ENCODE measurements around the gene PWWP2A.

DNA sequence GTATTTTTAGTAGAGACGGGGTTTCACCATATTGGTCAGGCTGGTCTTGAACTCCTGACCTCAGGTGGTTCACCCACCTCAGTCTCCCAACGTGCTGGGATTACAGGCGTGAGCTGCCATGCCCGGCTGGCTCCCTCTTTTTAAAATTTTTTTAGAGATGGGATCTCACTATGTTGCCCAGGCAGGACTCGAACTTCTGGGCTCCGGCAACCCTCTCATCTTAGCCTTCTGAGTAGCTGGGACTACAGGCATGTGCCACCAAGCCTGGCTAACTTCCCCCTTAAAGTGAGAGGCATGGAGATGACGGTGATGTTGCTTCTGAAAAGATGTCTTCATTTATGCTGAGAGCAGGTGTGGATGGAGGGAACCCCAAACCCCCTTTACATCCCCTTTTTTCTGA, 43.7 kb upstream of the PWWP2A start:
- TF ChIP-seq, protein P1, sequence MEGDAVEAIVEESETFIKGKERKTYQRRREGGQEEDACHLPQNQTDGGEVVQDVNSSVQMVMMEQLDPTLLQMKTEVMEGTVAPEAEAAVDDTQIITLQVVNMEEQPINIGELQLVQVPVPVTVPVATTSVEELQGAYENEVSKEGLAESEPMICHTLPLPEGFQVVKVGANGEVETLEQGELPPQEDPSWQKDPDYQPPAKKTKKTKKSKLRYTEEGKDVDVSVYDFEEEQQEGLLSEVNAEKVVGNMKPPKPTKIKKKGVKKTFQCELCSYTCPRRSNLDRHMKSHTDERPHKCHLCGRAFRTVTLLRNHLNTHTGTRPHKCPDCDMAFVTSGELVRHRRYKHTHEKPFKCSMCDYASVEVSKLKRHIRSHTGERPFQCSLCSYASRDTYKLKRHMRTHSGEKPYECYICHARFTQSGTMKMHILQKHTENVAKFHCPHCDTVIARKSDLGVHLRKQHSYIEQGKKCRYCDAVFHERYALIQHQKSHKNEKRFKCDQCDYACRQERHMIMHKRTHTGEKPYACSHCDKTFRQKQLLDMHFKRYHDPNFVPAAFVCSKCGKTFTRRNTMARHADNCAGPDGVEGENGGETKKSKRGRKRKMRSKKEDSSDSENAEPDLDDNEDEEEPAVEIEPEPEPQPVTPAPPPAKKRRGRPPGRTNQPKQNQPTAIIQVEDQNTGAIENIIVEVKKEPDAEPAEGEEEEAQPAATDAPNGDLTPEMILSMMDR (IDR thresholded peaks at IDR 0.05), result no peak
- TF ChIP-seq, protein P2, sequence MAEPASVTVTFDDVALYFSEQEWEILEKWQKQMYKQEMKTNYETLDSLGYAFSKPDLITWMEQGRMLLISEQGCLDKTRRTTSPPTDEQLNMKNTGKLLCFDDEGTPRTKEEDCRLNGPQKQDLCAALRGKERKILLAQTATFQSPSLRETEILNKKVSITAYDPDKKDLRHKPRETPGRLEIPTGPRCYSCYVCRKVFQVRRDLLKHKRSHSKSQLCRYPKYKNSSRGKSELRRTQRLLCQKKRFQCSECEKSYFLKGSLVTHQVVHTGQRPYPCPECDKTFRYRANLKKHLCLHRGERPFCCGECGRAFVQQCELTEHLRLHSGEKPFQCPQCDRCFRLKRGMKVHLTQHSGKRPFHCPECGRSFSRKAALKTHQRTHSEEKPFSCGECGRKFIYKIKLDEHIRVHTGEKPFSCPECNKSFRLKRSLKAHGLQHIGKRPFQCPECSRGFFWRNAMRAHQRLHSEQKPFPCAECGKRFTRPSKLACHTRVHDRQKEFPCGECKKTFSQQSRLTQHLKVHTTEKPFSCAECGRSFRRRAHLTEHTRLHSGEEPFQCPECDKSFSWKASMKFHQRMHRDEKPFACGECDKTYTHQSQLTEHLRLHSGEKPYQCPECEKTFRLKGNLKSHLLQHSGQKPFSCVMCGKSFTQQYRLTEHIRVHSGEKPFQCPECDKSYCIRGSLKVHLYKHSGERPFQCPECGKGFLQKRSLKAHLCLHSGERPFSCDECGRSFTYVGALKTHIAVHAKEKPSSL (CRISPR knock-in tag; conservative IDR thresholded peaks at IDR 0.05), result no peak
- TF ChIP-seq, protein P3, sequence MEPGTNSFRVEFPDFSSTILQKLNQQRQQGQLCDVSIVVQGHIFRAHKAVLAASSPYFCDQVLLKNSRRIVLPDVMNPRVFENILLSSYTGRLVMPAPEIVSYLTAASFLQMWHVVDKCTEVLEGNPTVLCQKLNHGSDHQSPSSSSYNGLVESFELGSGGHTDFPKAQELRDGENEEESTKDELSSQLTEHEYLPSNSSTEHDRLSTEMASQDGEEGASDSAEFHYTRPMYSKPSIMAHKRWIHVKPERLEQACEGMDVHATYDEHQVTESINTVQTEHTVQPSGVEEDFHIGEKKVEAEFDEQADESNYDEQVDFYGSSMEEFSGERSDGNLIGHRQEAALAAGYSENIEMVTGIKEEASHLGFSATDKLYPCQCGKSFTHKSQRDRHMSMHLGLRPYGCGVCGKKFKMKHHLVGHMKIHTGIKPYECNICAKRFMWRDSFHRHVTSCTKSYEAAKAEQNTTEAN (CRISPR knock-in tag; IDR thresholded peaks at IDR 0.05), result no peak
- TF ChIP-seq PRRX2 (CRISPR knock-in tag; IDR thresholded peaks at IDR 0.05) (no peak), ZNF121 (CRISPR knock-in tag; IDR thresholded peaks at IDR 0.05) (peak; percentile 88), CREM (CRISPR knock-in tag; IDR thresholded peaks at IDR 0.05) (no peak), SP1 (CRISPR knock-in tag; conservative IDR thresholded peaks at IDR 0.05) (no peak), NFE2L1 (CRISPR knock-in tag; IDR thresholded peaks at IDR 0.05) (no peak), NR2C2 (CRISPR knock-in tag; IDR thresholded peaks at IDR 0.05) (no peak)
- TF ChIP-seq, protein P4, sequence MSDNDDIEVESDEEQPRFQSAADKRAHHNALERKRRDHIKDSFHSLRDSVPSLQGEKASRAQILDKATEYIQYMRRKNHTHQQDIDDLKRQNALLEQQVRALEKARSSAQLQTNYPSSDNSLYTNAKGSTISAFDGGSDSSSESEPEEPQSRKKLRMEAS (CRISPR knock-in tag; IDR thresholded peaks at IDR 0.05), result no peak
- TF ChIP-seq, protein P5, sequence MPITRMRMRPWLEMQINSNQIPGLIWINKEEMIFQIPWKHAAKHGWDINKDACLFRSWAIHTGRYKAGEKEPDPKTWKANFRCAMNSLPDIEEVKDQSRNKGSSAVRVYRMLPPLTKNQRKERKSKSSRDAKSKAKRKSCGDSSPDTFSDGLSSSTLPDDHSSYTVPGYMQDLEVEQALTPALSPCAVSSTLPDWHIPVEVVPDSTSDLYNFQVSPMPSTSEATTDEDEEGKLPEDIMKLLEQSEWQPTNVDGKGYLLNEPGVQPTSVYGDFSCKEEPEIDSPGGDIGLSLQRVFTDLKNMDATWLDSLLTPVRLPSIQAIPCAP (CRISPR knock-in tag; IDR thresholded peaks at IDR 0.05), result no peak
- TF ChIP-seq, protein P6, sequence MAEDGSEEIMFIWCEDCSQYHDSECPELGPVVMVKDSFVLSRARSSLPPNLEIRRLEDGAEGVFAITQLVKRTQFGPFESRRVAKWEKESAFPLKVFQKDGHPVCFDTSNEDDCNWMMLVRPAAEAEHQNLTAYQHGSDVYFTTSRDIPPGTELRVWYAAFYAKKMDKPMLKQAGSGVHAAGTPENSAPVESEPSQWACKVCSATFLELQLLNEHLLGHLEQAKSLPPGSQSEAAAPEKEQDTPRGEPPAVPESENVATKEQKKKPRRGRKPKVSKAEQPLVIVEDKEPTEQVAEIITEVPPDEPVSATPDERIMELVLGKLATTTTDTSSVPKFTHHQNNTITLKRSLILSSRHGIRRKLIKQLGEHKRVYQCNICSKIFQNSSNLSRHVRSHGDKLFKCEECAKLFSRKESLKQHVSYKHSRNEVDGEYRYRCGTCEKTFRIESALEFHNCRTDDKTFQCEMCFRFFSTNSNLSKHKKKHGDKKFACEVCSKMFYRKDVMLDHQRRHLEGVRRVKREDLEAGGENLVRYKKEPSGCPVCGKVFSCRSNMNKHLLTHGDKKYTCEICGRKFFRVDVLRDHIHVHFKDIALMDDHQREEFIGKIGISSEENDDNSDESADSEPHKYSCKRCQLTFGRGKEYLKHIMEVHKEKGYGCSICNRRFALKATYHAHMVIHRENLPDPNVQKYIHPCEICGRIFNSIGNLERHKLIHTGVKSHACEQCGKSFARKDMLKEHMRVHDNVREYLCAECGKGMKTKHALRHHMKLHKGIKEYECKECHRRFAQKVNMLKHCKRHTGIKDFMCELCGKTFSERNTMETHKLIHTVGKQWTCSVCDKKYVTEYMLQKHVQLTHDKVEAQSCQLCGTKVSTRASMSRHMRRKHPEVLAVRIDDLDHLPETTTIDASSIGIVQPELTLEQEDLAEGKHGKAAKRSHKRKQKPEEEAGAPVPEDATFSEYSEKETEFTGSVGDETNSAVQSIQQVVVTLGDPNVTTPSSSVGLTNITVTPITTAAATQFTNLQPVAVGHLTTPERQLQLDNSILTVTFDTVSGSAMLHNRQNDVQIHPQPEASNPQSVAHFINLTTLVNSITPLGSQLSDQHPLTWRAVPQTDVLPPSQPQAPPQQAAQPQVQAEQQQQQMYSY (CRISPR knock-in tag; IDR thresholded peaks at IDR 0.05), result no peak
- TF ChIP-seq, protein P7, sequence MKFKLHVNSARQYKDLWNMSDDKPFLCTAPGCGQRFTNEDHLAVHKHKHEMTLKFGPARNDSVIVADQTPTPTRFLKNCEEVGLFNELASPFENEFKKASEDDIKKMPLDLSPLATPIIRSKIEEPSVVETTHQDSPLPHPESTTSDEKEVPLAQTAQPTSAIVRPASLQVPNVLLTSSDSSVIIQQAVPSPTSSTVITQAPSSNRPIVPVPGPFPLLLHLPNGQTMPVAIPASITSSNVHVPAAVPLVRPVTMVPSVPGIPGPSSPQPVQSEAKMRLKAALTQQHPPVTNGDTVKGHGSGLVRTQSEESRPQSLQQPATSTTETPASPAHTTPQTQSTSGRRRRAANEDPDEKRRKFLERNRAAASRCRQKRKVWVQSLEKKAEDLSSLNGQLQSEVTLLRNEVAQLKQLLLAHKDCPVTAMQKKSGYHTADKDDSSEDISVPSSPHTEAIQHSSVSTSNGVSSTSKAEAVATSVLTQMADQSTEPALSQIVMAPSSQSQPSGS (CRISPR knock-in tag; IDR thresholded peaks at IDR 0.05; ENCODE audit: borderline replicate concordance, low read depth), result no peak
- TF ChIP-seq, protein P8, sequence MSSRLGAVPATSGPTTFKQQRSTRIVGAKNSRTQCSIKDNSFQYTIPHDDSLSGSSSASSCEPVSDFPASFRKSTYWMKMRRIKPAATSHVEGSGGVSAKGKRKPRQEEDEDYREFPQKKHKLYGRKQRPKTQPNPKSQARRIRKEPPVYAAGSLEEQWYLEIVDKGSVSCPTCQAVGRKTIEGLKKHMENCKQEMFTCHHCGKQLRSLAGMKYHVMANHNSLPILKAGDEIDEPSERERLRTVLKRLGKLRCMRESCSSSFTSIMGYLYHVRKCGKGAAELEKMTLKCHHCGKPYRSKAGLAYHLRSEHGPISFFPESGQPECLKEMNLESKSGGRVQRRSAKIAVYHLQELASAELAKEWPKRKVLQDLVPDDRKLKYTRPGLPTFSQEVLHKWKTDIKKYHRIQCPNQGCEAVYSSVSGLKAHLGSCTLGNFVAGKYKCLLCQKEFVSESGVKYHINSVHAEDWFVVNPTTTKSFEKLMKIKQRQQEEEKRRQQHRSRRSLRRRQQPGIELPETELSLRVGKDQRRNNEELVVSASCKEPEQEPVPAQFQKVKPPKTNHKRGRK (CRISPR knock-in tag; IDR thresholded peaks at IDR 0.05; ENCODE audit: borderline replicate concordance), result no peak

Data from WTC11 (cell line).